ENCODE measurements around the gene PACRG. TPM values are rescaled to one million over a fixed set of nuclear protein-coding genes. Genes with fewer than 3 reads are reported as not detected.

The PACRG gene
- total RNA-seq, 4 donors from 2014 or later: 1.5 to 10.4 (median 2.1) TPM

DNA sequence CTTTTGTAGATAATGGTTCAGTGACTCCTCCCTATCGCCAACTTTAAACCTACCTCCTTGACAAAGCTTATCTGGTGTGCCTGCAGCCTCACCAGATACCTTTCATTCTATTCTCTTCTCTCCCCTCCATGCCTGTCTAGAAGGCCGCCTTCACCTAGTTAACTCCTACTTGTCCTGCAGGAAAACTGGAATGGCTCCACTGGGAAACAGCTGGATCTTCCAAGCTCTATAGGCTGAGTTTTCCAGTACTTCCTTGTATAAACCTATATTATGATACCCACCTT is 6.4 kb upstream of the PACRG start:
- no peak overlapping the region for H3K27ac ChIP-seq
- no peaks in the 10 kb centered on the region for H3K36me3 ChIP-seq
- no peaks in the 10 kb centered on the region for H3K9me3 ChIP-seq
- H3K4me1 ChIP-seq: peaks cover 0 to 4% (median 0%) of the 10 kb centered on the region in 4 donors
- H3K27me3 ChIP-seq: no peaks in the 10 kb centered on the region
- 95 to 99% methylated on average over 2 of the region's 2 CpGs for WGBS, 2 donors
- DNase-seq (ENCODE audit: low spot score in 2 of 2): no peak
- H3K4me3 ChIP-seq: no peak overlapping the region
- TF ChIP-seq, protein P1, sequence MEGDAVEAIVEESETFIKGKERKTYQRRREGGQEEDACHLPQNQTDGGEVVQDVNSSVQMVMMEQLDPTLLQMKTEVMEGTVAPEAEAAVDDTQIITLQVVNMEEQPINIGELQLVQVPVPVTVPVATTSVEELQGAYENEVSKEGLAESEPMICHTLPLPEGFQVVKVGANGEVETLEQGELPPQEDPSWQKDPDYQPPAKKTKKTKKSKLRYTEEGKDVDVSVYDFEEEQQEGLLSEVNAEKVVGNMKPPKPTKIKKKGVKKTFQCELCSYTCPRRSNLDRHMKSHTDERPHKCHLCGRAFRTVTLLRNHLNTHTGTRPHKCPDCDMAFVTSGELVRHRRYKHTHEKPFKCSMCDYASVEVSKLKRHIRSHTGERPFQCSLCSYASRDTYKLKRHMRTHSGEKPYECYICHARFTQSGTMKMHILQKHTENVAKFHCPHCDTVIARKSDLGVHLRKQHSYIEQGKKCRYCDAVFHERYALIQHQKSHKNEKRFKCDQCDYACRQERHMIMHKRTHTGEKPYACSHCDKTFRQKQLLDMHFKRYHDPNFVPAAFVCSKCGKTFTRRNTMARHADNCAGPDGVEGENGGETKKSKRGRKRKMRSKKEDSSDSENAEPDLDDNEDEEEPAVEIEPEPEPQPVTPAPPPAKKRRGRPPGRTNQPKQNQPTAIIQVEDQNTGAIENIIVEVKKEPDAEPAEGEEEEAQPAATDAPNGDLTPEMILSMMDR (IDR thresholded peaks at IDR 0.05): no peak
- TF ChIP-seq EP300 (IDR thresholded peaks at IDR 0.05): no peak
- TF ChIP-seq POLR2A (IDR thresholded peaks at IDR 0.05): no peak

DNA sequence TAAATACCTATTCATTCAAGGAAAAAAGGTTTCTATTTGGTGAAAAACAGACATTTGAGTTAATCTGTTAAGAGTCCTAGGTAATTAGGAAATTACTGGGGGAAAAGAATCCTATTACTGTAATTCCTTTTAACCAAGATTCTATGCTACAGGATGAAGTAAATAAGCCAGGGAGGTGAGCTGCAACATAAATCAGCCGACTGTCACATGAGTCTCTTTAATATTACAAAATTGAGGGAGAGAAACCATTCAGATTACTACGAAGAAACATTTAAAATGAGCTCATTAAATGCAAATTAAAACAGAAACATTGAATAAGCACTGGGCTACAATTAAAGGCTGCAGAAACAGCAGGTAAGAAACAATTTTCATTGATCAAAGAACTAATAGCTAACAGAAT is 5.5 kb upstream of the PACRG start:
- Histone ChIP-seq H3K27me3 (no peaks in the 10 kb centered on the region), H3K27ac (no peak overlapping the region), H3K9me3 (no peaks in the 10 kb centered on the region), H3K4me1 (peaks cover 0 to 10% (median 0%) of the 10 kb centered on the region in 4 donors), H3K36me3 (no peaks in the 10 kb centered on the region), H3K4me3 (no peak overlapping the region)
- WGBS, 2 donors: 70 to 77% methylated on average over 2 of the region's 2 CpGs
- DNase-seq (ENCODE audit: low spot score in 2 of 2): no peak
- no peak for TF ChIP-seq POLR2A (IDR thresholded peaks at IDR 0.05)
- TF ChIP-seq, protein P1 (IDR thresholded peaks at IDR 0.05): no peak
- TF ChIP-seq EP300 (IDR thresholded peaks at IDR 0.05): no peak

DNA sequence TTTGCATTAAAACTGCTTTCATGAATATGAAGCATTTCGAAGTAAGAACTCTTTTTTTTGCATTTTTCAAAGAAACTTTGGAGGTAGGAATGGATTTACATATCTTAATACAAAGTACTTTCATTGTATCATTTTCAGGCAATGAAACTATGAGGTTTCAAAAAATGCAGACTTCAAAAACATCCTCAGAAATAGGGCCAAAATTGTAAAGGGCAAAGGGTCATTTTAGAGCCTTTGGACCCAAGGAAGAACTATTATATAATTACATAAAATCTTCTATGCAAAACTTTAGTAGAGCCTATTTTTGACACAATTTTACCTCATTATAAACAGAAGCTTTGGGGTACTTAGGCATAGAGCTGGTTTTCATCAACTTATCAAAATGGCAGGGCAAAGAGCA is 5.1 kb upstream of the PACRG start:
- TF ChIP-seq EP300 (IDR thresholded peaks at IDR 0.05): no peak
- TF ChIP-seq, protein P1 (IDR thresholded peaks at IDR 0.05): no peak
- TF ChIP-seq POLR2A (IDR thresholded peaks at IDR 0.05): no peak
- Histone ChIP-seq H3K27me3 (no peaks in the 10 kb centered on the region), H3K36me3 (no peaks in the 10 kb centered on the region), H3K27ac (no peak overlapping the region), H3K4me1 (peaks cover 0 to 10% (median 0%) of the 10 kb centered on the region in 4 donors), H3K4me3 (no peak overlapping the region), H3K9me3 (no peaks in the 10 kb centered on the region)
- DNase-seq (ENCODE audit: low spot score in 2 of 2): no peak
- WGBS, 2 donors: 59 to 65% methylated on average over 1 of the region's 1 CpG

DNA sequence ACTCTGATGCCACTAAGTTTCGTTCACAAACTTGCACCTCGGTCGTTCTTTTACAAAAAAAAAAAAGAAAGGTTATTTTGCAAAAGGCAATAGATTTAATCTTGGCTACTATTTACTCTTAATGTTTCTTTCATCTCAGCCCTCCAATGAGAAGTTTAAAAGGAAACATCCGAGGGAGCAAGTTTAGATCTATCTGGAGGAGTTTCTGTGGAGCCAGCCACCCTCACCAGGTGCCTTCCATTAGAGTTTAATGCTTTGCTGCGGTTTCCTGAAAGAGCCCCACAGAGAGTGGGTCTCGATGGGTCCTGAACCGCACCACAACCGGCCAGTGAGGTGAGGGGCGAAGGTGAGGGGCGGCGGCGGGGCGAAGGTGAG is 840 bp upstream of the PACRG start:
- TF ChIP-seq, protein P1 (IDR thresholded peaks at IDR 0.05): no peak
- no peak for TF ChIP-seq POLR2A (IDR thresholded peaks at IDR 0.05)
- no peak for TF ChIP-seq EP300 (IDR thresholded peaks at IDR 0.05)
- H3K36me3 ChIP-seq: no peaks in the 10 kb centered on the region
- H3K9me3 ChIP-seq: peaks cover 0 to 11% (median 0%) of the 10 kb centered on the region in 4 donors
- DNase-seq (ENCODE audit: low spot score in 2 of 2): no peak
- H3K4me3 ChIP-seq: peak overlapping the region; percentile 82 to 95 (median 83)
- H3K27ac ChIP-seq: peak overlapping the region; percentile 90 to 95 (median 91)
- WGBS, 2 donors: 9 to 10% methylated on average over 13 of the region's 13 CpGs
- H3K4me1 ChIP-seq: peaks cover 0 to 15% (median 0%) of the 10 kb centered on the region in 4 donors
- no peaks in the 10 kb centered on the region for H3K27me3 ChIP-seq

DNA sequence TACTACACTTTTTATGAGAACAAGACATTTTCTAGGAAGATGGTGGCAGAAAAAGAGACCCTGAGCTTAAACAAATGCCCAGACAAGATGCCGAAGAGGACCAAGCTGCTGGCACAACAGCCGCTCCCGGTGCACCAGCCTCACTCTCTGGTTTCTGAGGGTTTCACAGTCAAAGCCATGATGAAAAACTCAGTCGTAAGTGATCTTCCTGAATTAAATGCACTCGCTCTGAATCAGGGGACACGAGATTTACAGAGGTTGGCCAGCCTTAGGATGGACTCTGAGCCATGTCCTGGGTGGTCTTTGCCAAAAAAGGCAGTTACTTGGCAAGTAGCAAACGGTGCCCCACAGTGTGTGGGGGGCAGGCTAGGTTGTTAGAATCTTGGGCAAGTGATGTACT is 423 bp downstream of the PACRG start:
- Histone ChIP-seq H3K4me3 (peak overlapping the region; percentile 82 to 95 (median 83)), H3K27ac (peak overlapping the region; percentile 90 to 95 (median 92)), H3K36me3 (no peaks in the 10 kb centered on the region), H3K27me3 (no peaks in the 10 kb centered on the region), H3K9me3 (peaks cover 0 to 11% (median 0%) of the 10 kb centered on the region in 4 donors), H3K4me1 (peaks cover 0 to 15% (median 0%) of the 10 kb centered on the region in 4 donors)
- no peak for DNase-seq (ENCODE audit: low spot score in 2 of 2)
- 19 to 33% methylated on average over 7 of the region's 7 CpGs for WGBS, 2 donors
- no peak for TF ChIP-seq POLR2A (IDR thresholded peaks at IDR 0.05)
- no peak for TF ChIP-seq EP300 (IDR thresholded peaks at IDR 0.05)
- TF ChIP-seq, protein P1 (IDR thresholded peaks at IDR 0.05): no peak
